GM19238 (cell line): ENCODE measurements around the gene ZNF333.
"Not testable (repeated sequence)": the region's sequence is repeated elsewhere in the genome, so short reads cannot be mapped to it uniquely, and the experiment has no call there.

ENCODE experiments used
- DNase-seq: peaks from one replicate; pipeline ENCODE4 v3.0.0; 2011; ENCODE audit warnings: low spot score; ENCODE audit not compliant: insufficient read length

Gene ZNF333

GRCh38 chr19:14699641-14700040 is 9.8 kb downstream of the ZNF333 start:
- no peak for DNase-seq

GRCh38 chr19:14700711-14701375 is 11.0 kb downstream of the ZNF333 start:
- DNase-seq: no peak

- DNase-seq: no peak
These were observed 14.0 kb downstream of the ZNF333 start for GRCh38 chr19:14703833-14704232.

GRCh38 chr19:14704450-14704849 is 14.6 kb downstream of the ZNF333 start:
- no peak for DNase-seq

GRCh38 chr19:14715841-14716240 is 26.0 kb downstream of the ZNF333 start:
- DNase-seq: no peak

- DNase-seq: no peak
These were observed 28.8 kb downstream of the ZNF333 start for GRCh38 chr19:14718522-14719116.

GRCh38 chr19:14719162-14719561 is 29.3 kb downstream of the ZNF333 start:
- no peak for DNase-seq

- DNase-seq: no peak
These were observed 32.3 kb downstream of the ZNF333 start for GRCh38 chr19:14722127-14722526.

- no peak for DNase-seq
These were observed 38.7 kb downstream of the ZNF333 start for GRCh38 chr19:14728595-14728994.

GRCh38 chr19:14731200-14731599 is 41.4 kb downstream of the ZNF333 start:
- no peak for DNase-seq

- no peak for DNase-seq
These were observed 42.7 kb downstream of the ZNF333 start for GRCh38 chr19:14732510-14732909.

- no peak for DNase-seq
These were observed 43.7 kb downstream of the ZNF333 start for GRCh38 chr19:14733574-14733973.

- DNase-seq: no peak
These were observed 46.1 kb downstream of the ZNF333 start for GRCh38 chr19:14735915-14736314.

GRCh38 chr19:14746886-14747285 is 57.0 kb downstream of the ZNF333 start:
- DNase-seq: no peak

- DNase-seq: no peak
These were observed 58.8 kb downstream of the ZNF333 start for GRCh38 chr19:14748601-14749000.

GRCh38 chr19:14758816-14759215 is 69.0 kb downstream of the ZNF333 start:
- no peak for DNase-seq

- DNase-seq: no peak
These were observed 71.8 kb downstream of the ZNF333 start for GRCh38 chr19:14761607-14762006.

- no peak for DNase-seq
These were observed 72.3 kb downstream of the ZNF333 start for GRCh38 chr19:14762111-14762510.

- DNase-seq: no peak
These were observed 73.8 kb downstream of the ZNF333 start for GRCh38 chr19:14763497-14764145.

GRCh38 chr19:14764401-14764800 is 74.6 kb downstream of the ZNF333 start:
- DNase-seq: no peak

- not testable (repeated sequence) for DNase-seq
These were observed 75.6 kb downstream of the ZNF333 start for GRCh38 chr19:14765403-14765802.

- DNase-seq: not testable (repeated sequence)
These were observed 76.0 kb downstream of the ZNF333 start for GRCh38 chr19:14765841-14766240.

GRCh38 chr19:14767466-14767971 is 77.7 kb downstream of the ZNF333 start:
- no peak for DNase-seq
